ENCODE measurements around the gene TMEM201. TPM values are rescaled to one million over a fixed set of nuclear protein-coding genes. Genes with fewer than 3 reads are reported as not detected.
A peak's percentile ranks its signal among the peaks of the same experiment; 100 is the strongest.

TMEM201 gene
- total and polyA plus RNA-seq, 9 of the 15 experiments (the other 6 are each of a cell fraction or from before 2014, with no cell fraction given), result 0.42 to 51.3 (median 7.4) TPM

DNA sequence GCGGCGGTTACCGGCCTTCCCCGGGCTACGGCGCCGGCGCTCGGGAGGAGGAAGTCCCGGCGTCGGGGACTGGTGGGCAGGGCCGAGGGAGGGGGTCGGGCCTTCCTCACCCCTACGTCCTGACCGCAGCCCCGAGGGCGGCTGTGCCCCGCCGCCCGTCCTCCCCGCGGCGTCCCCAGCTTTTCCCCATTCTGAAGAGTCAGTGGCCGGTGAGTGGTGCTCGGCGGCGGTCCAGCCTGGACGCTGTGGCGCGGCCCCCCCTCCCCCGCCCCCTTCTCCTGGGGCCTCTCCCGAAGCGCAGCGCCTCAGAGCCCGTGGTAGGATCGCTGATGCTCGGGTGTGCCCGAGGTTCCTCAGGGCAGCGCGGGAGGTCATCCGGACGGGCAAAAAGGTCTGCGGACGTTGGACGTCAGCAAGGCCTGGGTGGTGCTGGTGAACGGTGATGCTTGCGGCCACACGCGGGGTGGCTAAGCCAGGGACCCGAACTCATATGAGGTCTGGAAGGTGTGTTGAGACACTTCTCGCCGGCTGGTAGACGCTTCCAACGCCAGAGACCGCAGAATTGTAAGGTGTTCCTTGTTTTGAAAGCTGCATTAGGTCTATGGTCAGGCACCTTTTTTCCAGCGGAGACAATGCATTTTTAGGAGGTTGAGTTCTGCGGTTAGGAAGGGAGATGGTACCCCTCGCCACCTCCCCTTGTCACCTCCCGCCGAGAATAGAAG lies 48.7 kb upstream of the TMEM201 start (continued):
- TF ChIP-seq ZBTB11 (CRISPR knock-in tag; IDR thresholded peaks at IDR 0.05) (no peak), XRCC5 (IDR thresholded peaks at IDR 0.05; ENCODE audit: low read depth, low read length) (peak; percentile 44; the same call in 1 of the 2 replicates), NONO (IDR thresholded peaks at IDR 0.05; ENCODE audit: low read depth in 2 of 2, low read length in 1 of 2) (peak in 1 of 2 experiments; percentile 71; a peak in 1 of 4 replicates), RCOR1 (IDR thresholded peaks at IDR 0.05; ENCODE audit: borderline replicate concordance in 1 of 2, low read depth in 2 of 2, low read length in 2 of 2) (peak in 1 of 2 experiments; percentile 5; a peak in 1 of 4 replicates), NBN (IDR thresholded peaks at IDR 0.05; ENCODE audit: low read depth) (0 out of 2 replicates have a peak, but pooled peaks have one; percentile 35), HDAC1 (IDR thresholded peaks at IDR 0.05) (peak in 1 of 2 experiments; percentile 73; a peak in 2 of 4 replicates), KDM1A (IDR thresholded peaks at IDR 0.05) (peak in 1 of 2 experiments; percentile 77; a peak in 2 of 4 replicates), FIP1L1 (IDR thresholded peaks at IDR 0.05; ENCODE audit: low read depth, low read length, poor library complexity, severe bottlenecking) (peak; percentile 86), ADNP (tag; IDR thresholded peaks at IDR 0.05) (no peak), NELFE (IDR thresholded peaks at IDR 0.05; ENCODE audit: insufficient read depth, insufficient read length) (no peak), TBP (optimal IDR thresholded peaks at IDR 0.05; ENCODE audit: low read depth, low read length) (peak; percentile 16), TCFL5 (CRISPR knock-in tag; conservative IDR thresholded peaks at IDR 0.05) (no peak), SAP30 (IDR thresholded peaks at IDR 0.05; ENCODE audit: borderline replicate concordance, insufficient read depth, low read depth, low read length, poor library complexity, severe bottlenecking) (peak; percentile 66), TCF3 (CRISPR knock-in tag; IDR thresholded peaks at IDR 0.05) (no peak), PCBP1 (IDR thresholded peaks at IDR 0.05; ENCODE audit: low read depth, low read length, poor library complexity, severe bottlenecking) (peak; percentile 96), RBBP5 (IDR thresholded peaks at IDR 0.05; ENCODE audit: borderline replicate concordance, insufficient read depth, low read length, poor library complexity, severe bottlenecking) (peak; percentile 83), HDAC2 (IDR thresholded peaks at IDR 0.05) (0 out of 2 replicates have a peak, but pooled peaks have one; percentile 65), TGIF2 (CRISPR knock-in tag; IDR thresholded peaks at IDR 0.05) (peak; percentile 73)

Measured in K562 (cell line).